Fibroblast of the conjunctiva (primary cell): ENCODE results near the gene GRM8.

Experiments
- DNase-seq: peaks from one replicate; pipeline ENCODE4 v3.0.0-alpha.2; 2010; ENCODE audit warnings: low read depth

Gene GRM8

DNA sequence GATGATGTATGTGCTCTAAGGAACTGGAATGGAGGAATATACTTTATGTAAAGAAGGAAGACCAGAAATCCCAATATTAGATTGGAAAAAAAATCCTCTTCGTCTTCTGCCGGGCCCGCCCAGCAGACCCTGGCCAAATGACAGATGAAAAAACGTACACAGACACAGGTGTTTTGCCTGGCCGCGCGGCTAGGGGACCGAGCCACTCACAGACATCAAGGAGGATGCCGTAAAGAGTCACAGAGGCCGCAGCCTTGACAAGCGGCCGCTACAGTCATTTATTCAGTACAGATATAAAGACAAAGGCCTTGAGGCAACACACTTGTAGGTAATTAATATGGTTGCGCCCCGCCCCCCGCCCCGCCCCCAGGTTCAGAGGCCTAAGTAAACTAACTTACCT is 594.1 kb downstream of the GRM8 start:
- no peak for DNase-seq

- DNase-seq, result no peak
Observed at GRCh38 chr7:126657599-126658358, 595.0 kb downstream of the GRM8 start.

- no peak for DNase-seq
Observed at GRCh38 chr7:126657137-126657536, 595.6 kb downstream of the GRM8 start.

- no peak for DNase-seq
Observed at GRCh38 chr7:126656165-126656564, 596.6 kb downstream of the GRM8 start.

DNA sequence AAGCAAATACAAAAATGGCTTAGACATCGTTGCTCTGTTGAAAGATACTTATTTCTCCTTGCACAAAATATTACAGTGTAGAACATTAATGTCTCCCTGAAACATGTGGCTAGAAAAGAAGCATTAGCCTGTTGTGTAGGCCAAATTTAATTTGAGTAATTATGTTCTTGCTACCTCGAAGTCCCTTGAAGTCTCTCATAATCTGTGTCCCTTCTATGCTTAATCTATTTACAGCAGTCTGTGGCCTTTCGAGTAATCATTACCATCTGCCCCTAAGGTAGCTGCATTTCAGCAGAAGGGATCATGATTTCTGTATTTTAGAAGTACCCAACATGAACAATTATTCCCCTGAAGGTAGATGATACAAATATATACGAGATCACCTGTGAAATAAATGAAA is 615.2 kb downstream of the GRM8 start:
- DNase-seq, result no peak

- no peak for DNase-seq
Observed at GRCh38 chr7:126635545-126635944, 617.2 kb downstream of the GRM8 start.

GRCh38 chr7:126608339-126608776 is 644.4 kb downstream of the GRM8 start:
- DNase-seq, result no peak

- no peak for DNase-seq
Observed at GRCh38 chr7:126606331-126606730, 646.4 kb downstream of the GRM8 start.

- DNase-seq, result no peak
Observed at GRCh38 chr7:126605553-126605952, 647.2 kb downstream of the GRM8 start.

DNA sequence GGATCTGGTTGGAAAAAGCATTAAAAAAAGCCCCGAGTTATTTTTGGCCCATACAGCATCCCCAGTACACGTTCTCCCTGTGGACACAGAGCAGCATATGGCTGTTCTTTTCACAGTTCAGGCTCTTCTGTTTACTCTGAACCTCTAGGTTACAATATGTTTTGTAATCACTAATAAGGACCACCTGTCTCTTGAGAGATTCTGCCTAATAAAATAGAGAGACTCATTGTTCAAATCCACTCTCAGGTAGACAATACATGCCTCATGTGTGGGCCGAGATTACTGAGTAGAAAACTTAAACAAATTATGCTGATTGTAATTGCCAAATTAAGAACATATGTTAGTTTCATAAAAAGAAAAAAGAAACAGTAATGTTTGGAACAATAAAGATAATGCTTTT is 647.7 kb downstream of the GRM8 start:
- DNase-seq, result no peak

DNA sequence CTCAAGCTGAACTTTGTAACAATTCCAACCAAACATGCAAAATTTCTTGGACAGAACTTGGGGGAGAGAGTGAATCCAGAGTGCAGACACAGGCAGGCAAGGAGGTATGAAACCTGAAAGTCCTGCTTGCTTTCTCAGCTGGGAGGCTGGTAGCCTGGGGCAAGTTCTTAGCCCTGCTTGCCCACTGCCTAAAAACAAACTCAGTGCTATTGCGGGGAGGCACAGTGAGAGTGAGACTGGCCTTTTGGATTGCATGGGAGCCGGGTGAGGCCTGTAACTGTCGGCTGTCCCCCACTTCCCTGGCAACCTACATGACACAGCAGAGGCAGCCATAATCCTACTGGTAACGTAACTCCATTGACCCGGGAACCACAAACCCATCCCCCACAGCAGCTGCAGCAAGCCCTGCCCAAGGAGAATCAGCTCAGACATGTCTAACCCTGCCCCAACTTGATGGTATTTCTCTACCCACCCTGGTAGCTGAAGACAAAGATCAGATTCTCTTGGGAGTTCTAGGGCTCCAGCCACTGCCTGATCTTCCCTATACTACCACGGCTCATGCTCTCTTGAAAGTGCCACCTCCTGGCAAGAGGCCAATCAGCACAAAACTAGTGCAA is 663.6 kb downstream of the GRM8 start:
- no peak for DNase-seq

DNA sequence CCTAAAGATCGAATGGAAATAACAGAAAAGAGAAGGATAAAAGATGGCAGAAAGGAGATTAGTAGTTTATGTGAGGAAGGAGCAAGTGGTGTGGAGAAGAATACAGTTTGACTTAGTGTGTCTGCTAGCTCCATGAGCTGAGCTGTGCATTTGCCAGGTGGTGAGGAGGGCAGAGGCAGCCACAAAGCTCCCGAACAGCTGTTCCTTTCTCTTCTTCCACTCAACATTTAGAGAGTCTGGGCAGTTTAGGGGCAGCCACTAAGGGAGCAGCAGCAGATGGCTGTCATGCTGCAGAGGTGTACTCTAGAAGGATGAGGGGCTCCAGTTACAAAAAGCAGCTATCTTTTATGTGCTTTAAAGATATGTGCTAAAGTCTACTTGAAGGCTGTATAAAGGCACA is 674.4 kb downstream of the GRM8 start:
- DNase-seq, result no peak

- DNase-seq, result no peak
Observed at GRCh38 chr7:126574276-126575250, 678.2 kb downstream of the GRM8 start.

GRCh38 chr7:126570845-126571244 is 681.9 kb downstream of the GRM8 start:
- no peak for DNase-seq

GRCh38 chr7:126569402-126569801 is 683.3 kb downstream of the GRM8 start:
- no peak for DNase-seq

DNA sequence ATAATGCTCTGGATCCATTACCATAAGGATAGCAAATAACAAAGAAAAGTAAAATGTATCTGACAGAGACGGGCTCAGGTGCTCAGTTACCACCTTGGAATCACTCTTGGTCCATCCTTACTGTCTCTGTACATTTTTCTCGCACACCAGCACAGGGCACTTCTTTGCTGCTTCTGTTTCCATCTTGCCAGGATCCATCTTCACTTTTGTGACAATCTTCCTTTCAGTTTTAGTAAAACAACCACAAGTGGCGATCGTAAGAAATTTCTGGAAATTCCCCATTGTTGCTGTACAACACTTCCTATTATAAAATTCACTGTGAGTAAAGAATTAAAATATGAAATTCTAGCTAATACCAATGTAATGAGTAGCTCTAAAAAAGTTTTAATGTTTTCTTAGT is 695.5 kb downstream of the GRM8 start:
- no peak for DNase-seq

DNA sequence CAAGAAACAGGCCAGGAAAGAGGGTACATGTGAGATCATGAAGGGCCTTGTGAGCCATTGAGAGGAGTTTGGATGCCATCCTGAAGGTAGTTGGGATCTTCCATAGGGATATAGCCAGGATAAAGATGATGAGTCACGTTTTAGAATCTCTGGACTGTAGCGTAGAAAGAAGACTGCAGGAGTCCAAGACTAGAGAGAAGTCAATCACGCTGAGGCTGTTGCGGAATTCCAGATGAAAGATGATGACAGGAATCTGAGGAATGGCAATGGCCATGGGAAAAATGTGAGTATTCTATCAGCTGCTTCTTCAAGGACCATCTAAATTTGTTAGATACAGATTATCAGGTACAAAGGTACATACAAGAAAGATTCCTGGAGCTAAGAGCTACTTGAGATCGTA is 711.3 kb downstream of the GRM8 start:
- no peak for DNase-seq

- DNase-seq, result no peak
Observed at GRCh38 chr7:126535176-126535575, 717.6 kb downstream of the GRM8 start.

GRCh38 chr7:126533715-126534114 is 719.0 kb downstream of the GRM8 start:
- no peak for DNase-seq

- DNase-seq, result no peak
Observed at GRCh38 chr7:126529833-126530232, 722.9 kb downstream of the GRM8 start.

DNA sequence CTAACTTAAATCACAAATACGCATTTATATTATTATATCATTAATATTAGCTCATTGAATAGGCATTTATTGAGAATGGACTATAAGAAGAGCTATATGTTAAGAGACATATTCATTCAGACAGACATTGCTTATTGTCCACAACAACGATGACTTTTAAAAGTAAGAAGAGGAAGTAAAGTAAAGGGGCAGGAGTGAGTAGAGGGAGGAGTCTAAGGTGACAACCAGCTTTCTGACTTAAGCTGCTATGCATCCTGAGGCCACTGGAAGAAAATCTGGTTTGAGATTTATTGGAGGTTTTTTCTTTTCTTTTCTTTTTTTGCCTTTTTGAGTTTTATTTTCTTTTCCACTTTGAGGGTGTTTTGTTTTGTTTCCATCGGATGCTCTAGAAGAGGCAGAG is 723.5 kb downstream of the GRM8 start:
- DNase-seq, result no peak

- DNase-seq, result no peak
Observed at GRCh38 chr7:126525906-126526305, 726.8 kb downstream of the GRM8 start.

GRCh38 chr7:126524967-126525366 is 727.8 kb downstream of the GRM8 start:
- no peak for DNase-seq
